Sigmoid colon (tissue), 7 donors: ENCODE data around the gene RAD9A. TPM values are rescaled to one million over a fixed set of nuclear protein-coding genes. Genes with fewer than 3 reads are reported as not detected.

Experiments
- DNase-seq: peaks from one replicate; pipeline ENCODE4 v3.0.0-alpha.2; 2019
- H3K27ac ChIP-seq, 4 donors: fragments of 200-600 bp; sonication (generic); one replicate each; pipeline ENCODE4 v1.5.1; 2016 to 2019; ENCODE audit warnings: mild to moderate bottlenecking in 1 of 4
- H3K27me3 ChIP-seq, 3 donors: fragments of 200-600 bp; sonication (generic); one replicate each; pipeline ENCODE4 v1.5.1; 2019; ENCODE audit warnings: mild to moderate bottlenecking in 1 of 3
- H3K36me3 ChIP-seq, 4 donors: fragments of 200-600 bp; sonication (generic); one replicate each; pipeline ENCODE4 v1.5.1; 2016 to 2019
- H3K4me1 ChIP-seq, 4 donors: fragments of 200-600 bp; sonication (generic); one replicate each; pipeline ENCODE4 v1.5.1; 2017 to 2019
- H3K4me3 ChIP-seq, 4 donors: fragments of 200-600 bp; sonication (generic); one replicate each; pipeline ENCODE4 v1.5.1; 2017 to 2019; ENCODE audit warnings: mild to moderate bottlenecking in 2 of 4, moderate library complexity in 1 of 4
- H3K9me3 ChIP-seq, 4 donors: fragments of 200-600 bp in 3 of 4; sonication (generic) in 3 of 4; one replicate each; pipeline versions ENCODE4 v1.5.1 to v1.6.1; 2013 to 2019
- CTCF ChIP-seq, 4 experiments: fragments of 450-650 bp in 3 of 4; fragments of 200-600 bp in 1 of 4; IDR thresholded peaks; one replicate each; pipeline ENCODE4 v1.5.1; 2016 to 2019; ENCODE audit warnings: antibody characterized with exemption in 4 of 4, mild to moderate bottlenecking in 3 of 4, moderate library complexity in 2 of 4
- EP300 ChIP-seq, 4 donors: sonication (generic); formaldehyde crosslinking; IDR thresholded peaks; one replicate each; pipeline ENCODE4 v1.6.1; 2017; ENCODE audit warnings: antibody characterized with exemption in 4 of 4
- POLR2A ChIP-seq, 2 donors: fragments of 450-650 bp; IDR thresholded peaks; one replicate each; pipeline ENCODE4 v1.6.1; 2016; ENCODE audit warnings: antibody characterized with exemption in 2 of 2, mild to moderate bottlenecking in 2 of 2, moderate library complexity in 2 of 2
- POLR2AphosphoS5 ChIP-seq, 4 donors: sonication (generic); formaldehyde crosslinking; IDR thresholded peaks; one replicate each; pipeline ENCODE4 v1.6.1; 2017; ENCODE audit warnings: antibody characterized with exemption in 4 of 4
- WGBS, 2 donors: extraction: QIAGEN DNeasy Blood & Tissue Kit; methylation state at CpG; one replicate each; pipeline ENCODE4 v1.1.7; 2013; 5-methylcytosine and 5-hydroxymethylcytosine counted together
- intact Hi-C: fragments of 100-400 bp; cut with DNase I; formaldehyde crosslinking; loops from one replicate; pipeline ENCODE4 v1.15.1; 2023
- polyA plus RNA-seq, 3 donors: library from polyadenylated mRNA; stranded (reverse); fragments of 200-250 nt; gene quantifications; one replicate each; pipeline ENCODE4 v1.2.3, GENCODE V29; 2013
- total RNA-seq, 4 donors: library from RNA; depleted of rRNA; stranded (reverse); fragments of >200 nt; gene quantifications; one replicate each; pipeline ENCODE4 v1.1.0, GENCODE V29; 2016
- donor health status: healthy with polysubstance abuse.
- donor health status: Bipolar disorder and iron deficiency.
- donor health status: healthy.

The RAD9A gene
- total and polyA plus RNA-seq, 7 donors: 6.5 to 33.9 (median 15.8) TPM

- H3K9me3 ChIP-seq: no peaks in the 10 kb centered on the region
- peaks cover 0 to 38% (median 25%) of the 10 kb centered on the region in 4 donors for H3K4me1 ChIP-seq
- peak overlapping the region; percentile 31 to 87 (median 71) for H3K4me3 ChIP-seq
- peaks cover 0 to under 1% (median 0%) of the 10 kb centered on the region in 3 donors for H3K27me3 ChIP-seq
- intact Hi-C loops: loop anchor here (2.0 kb wide), 1 partner anchor 18 kb away; no protein-coding TSS in a partner anchor
- DNase-seq: peak; percentile 98
- H3K36me3 ChIP-seq: no peaks in the 10 kb centered on the region
- 1% methylated on average over 97 of the region's 97 CpGs for WGBS, 2 donors
- TF ChIP-seq POLR2AphosphoS5 (IDR thresholded peaks at IDR 0.05): peak; percentile 71 to 86 (median 81)
- TF ChIP-seq POLR2A (IDR thresholded peaks at IDR 0.05): no peak
- TF ChIP-seq CTCF (IDR thresholded peaks at IDR 0.05): no peak
- peak overlapping the region; percentile 88 to 99 (median 92) for H3K27ac ChIP-seq
These were observed 29.1 kb downstream of the RAD9A start for GRCh38 chr11:67420646-67421429.

GRCh38 chr11:67421430-67422031, 29.7 kb downstream of the RAD9A start:
- H3K4me3 ChIP-seq: peak overlapping the region; percentile 31 to 87 (median 71)
- peak overlapping the region; percentile 88 to 99 (median 92) for H3K27ac ChIP-seq

GRCh38 chr11:67422891-67423290, 31.1 kb downstream of the RAD9A start:
- TF ChIP-seq CTCF (IDR thresholded peaks at IDR 0.05): no peak
- no peak for TF ChIP-seq POLR2A (IDR thresholded peaks at IDR 0.05)
- TF ChIP-seq EP300 (IDR thresholded peaks at IDR 0.05): no peak
- TF ChIP-seq POLR2AphosphoS5 (IDR thresholded peaks at IDR 0.05): no peak
- H3K4me1 ChIP-seq: peaks cover 0 to 30% (median 23%) of the 10 kb centered on the region in 4 donors
- 54 to 64% methylated on average over 6 of the region's 6 CpGs for WGBS, 2 donors
- no peak for DNase-seq
- no peaks in the 10 kb centered on the region for H3K9me3 ChIP-seq
- H3K27me3 ChIP-seq: no peaks in the 10 kb centered on the region
- H3K36me3 ChIP-seq: no peaks in the 10 kb centered on the region
- no peak overlapping the region for H3K27ac ChIP-seq
- H3K4me3 ChIP-seq: no peak overlapping the region
- intact Hi-C loops: no loop called here

More at GRCh38 chr11:67421430-67422031, 29.7 kb downstream of the RAD9A start:
- WGBS, 2 donors: 55 to 77% methylated on average over 22 of the region's 22 CpGs
- DNase-seq: no peak
- Histone ChIP-seq H3K27me3 (no peaks in the 10 kb centered on the region), H3K9me3 (no peaks in the 10 kb centered on the region), H3K4me1 (peaks cover 0 to 31% (median 20%) of the 10 kb centered on the region in 4 donors), H3K36me3 (no peaks in the 10 kb centered on the region)
- TF ChIP-seq CTCF (IDR thresholded peaks at IDR 0.05) (no peak), POLR2AphosphoS5 (IDR thresholded peaks at IDR 0.05) (no peak), EP300 (IDR thresholded peaks at IDR 0.05) (no peak), POLR2A (IDR thresholded peaks at IDR 0.05) (no peak)
- intact Hi-C loops: loop anchor here (2.0 kb wide), 1 partner anchor 19 kb away; no protein-coding TSS in a partner anchor

GRCh38 chr11:67423466-67423865, 31.7 kb downstream of the RAD9A start:
- Histone ChIP-seq H3K27ac (no peak overlapping the region), H3K9me3 (no peaks in the 10 kb centered on the region), H3K36me3 (no peaks in the 10 kb centered on the region), H3K4me1 (peaks cover 0 to 30% (median 24%) of the 10 kb centered on the region in 4 donors), H3K4me3 (no peak overlapping the region), H3K27me3 (no peaks in the 10 kb centered on the region)
- DNase-seq: no peak
- WGBS, 2 donors: 94 to 95% methylated on average over 13 of the region's 13 CpGs
- TF ChIP-seq EP300 (IDR thresholded peaks at IDR 0.05): no peak
- TF ChIP-seq CTCF (IDR thresholded peaks at IDR 0.05): no peak
- no peak for TF ChIP-seq POLR2AphosphoS5 (IDR thresholded peaks at IDR 0.05)
- TF ChIP-seq POLR2A (IDR thresholded peaks at IDR 0.05): no peak
- intact Hi-C loops: no loop called here
